Endodermal cell (in vitro differentiated cells): ENCODE results near the gene GABBR1. TPM values are rescaled to one million over a fixed set of nuclear protein-coding genes. Genes with fewer than 3 reads are reported as not detected.

Source experiments
- DNase-seq: peaks from one replicate; pipeline ENCODE4 v3.0.0-alpha.2; 2017
- H3K27ac ChIP-seq: 2 replicates; pipeline ENCODE4 v1.5.1; 2013; ENCODE audit warnings: mild to moderate bottlenecking, low read depth, low read length, moderate library complexity
- H3K27me3 ChIP-seq: 2 replicates; pipeline ENCODE4 v1.6.1; 2013; ENCODE audit warnings: mild to moderate bottlenecking, low read length, moderate library complexity; ENCODE audit not compliant: insufficient read depth, control insufficient read depth, poor library complexity, severe bottlenecking
- H3K36me3 ChIP-seq: 2 replicates; pipeline ENCODE4 v1.7.0; 2013; ENCODE audit warnings: mild to moderate bottlenecking, low read length, moderate library complexity; ENCODE audit not compliant: control insufficient read depth, insufficient read depth
- H3K4me1 ChIP-seq: one replicate; pipeline ENCODE4 v1.7.0; 2013; ENCODE audit warnings: low read length; ENCODE audit not compliant: control insufficient read depth, insufficient read depth
- H3K4me3 ChIP-seq: 2 replicates; pipeline ENCODE4 v1.5.1; 2013; ENCODE audit warnings: mild to moderate bottlenecking, low read length, moderate library complexity
- H3K9ac ChIP-seq: 2 replicates; pipeline ENCODE4 v1.6.1; 2013; ENCODE audit warnings: mild to moderate bottlenecking, low read length, moderate library complexity; ENCODE audit not compliant: poor library complexity, severe bottlenecking; ENCODE audit errors: extremely low read depth
- H3K9me3 ChIP-seq: 2 replicates; pipeline ENCODE4 v1.6.1; 2013; ENCODE audit warnings: mild to moderate bottlenecking, low read length, moderate library complexity; ENCODE audit not compliant: control insufficient read depth
- H3K27ac Mint-ChIP-seq: 2 replicates; pipeline ENCODE4 v1.8.0; 2020; ENCODE audit warnings: mixed read lengths
- H3K27me3 Mint-ChIP-seq: 2 replicates; pipeline ENCODE4 v1.8.0; 2021; ENCODE audit warnings: mild to moderate bottlenecking, mixed read lengths; ENCODE audit not compliant: insufficient read depth
- H3K36me3 Mint-ChIP-seq: 2 replicates; pipeline ENCODE4 v1.8.0; 2020; ENCODE audit warnings: low read depth, mixed read lengths
- H3K4me1 Mint-ChIP-seq: 2 replicates; pipeline ENCODE4 v1.8.0; 2020; ENCODE audit warnings: mixed read lengths
- H3K4me3 Mint-ChIP-seq: 2 replicates; pipeline ENCODE4 v1.8.0; 2020; ENCODE audit warnings: mild to moderate bottlenecking, moderate library complexity, mixed read lengths
- H3K9me3 Mint-ChIP-seq: 2 replicates; pipeline ENCODE4 v1.8.0; 2020; ENCODE audit warnings: mild to moderate bottlenecking, mixed read lengths
- CTCF ChIP-seq: fragments of 200-600 bp; sonication (generic); conservative IDR thresholded peaks from 2 replicates; pipeline ENCODE4 v1.5.0; 2021; ENCODE audit warnings: antibody characterized with exemption, mild to moderate bottlenecking
- WGBS, 2 experiments: methylation state at CpG; one replicate each; pipeline versions ENCODE4 v1.1.5 to v1.1.7; 2013; ENCODE audit warnings: missing lambda C conversion rate in 2 of 2, mixed read lengths in 1 of 2; ENCODE audit not compliant: insufficient coverage in 1 of 2, insufficient read length in 1 of 2; 5-methylcytosine and 5-hydroxymethylcytosine counted together
- total RNA-seq, 2 donors: library from RNA; stranded (reverse); fragmentation: NEBNext Ultra II Directional in 1 of 2; extraction: Animal tissue kit (Norgen Biotek cat#: 25700) in 1 of 2; gene quantifications; 2 replicates in 1 of 2; 3 replicates in 1 of 2; pipeline ENCODE4 v1.2.1, GENCODE V29; 2021

Gene GABBR1
- total RNA-seq, 2 donors from 2014 or later = 81.8 to 99.1 TPM

GRCh38 chr6:29611426-29611825 is 21.6 kb downstream of the GABBR1 start:
- no peak for DNase-seq
- Histone ChIP-seq H3K9me3 (no peaks in the 10 kb centered on the region), H3K4me1 (no peaks in the 10 kb centered on the region), H3K9ac (no peak overlapping the region), H3K27ac (no peak overlapping the region), H3K36me3 (peaks cover 77% of the 10 kb centered on the region), H3K4me3 (no peak overlapping the region), H3K27me3 (no peaks in the 10 kb centered on the region)
- H3K4me1 Mint-ChIP-seq = no peaks in the 10 kb centered on the region
- H3K27ac Mint-ChIP-seq = no peak overlapping the region
- no peak for TF ChIP-seq CTCF
- H3K4me3 Mint-ChIP-seq = no peak overlapping the region
- no peaks in the 10 kb centered on the region for H3K27me3 Mint-ChIP-seq
- H3K36me3 Mint-ChIP-seq = peaks cover 78% of the 10 kb centered on the region
- H3K9me3 Mint-ChIP-seq = no peaks in the 10 kb centered on the region
- 90 to 95% methylated on average over 3 to 4 of the region's 4 CpGs for WGBS, 2 experiments

GRCh38 chr6:29610540-29610939 is 22.4 kb downstream of the GABBR1 start:
- Histone ChIP-seq H3K9ac (no peak overlapping the region), H3K27me3 (no peaks in the 10 kb centered on the region), H3K27ac (no peak overlapping the region), H3K4me3 (no peak overlapping the region), H3K9me3 (no peaks in the 10 kb centered on the region), H3K4me1 (no peaks in the 10 kb centered on the region), H3K36me3 (peaks cover 81% of the 10 kb centered on the region)
- no peaks in the 10 kb centered on the region for H3K4me1 Mint-ChIP-seq
- peaks cover 85% of the 10 kb centered on the region for H3K36me3 Mint-ChIP-seq
- TF ChIP-seq CTCF = no peak
- no peaks in the 10 kb centered on the region for H3K9me3 Mint-ChIP-seq
- 92 to 94% methylated on average over 3 to 4 of the region's 4 CpGs for WGBS, 2 experiments
- H3K27me3 Mint-ChIP-seq = no peaks in the 10 kb centered on the region
- no peak overlapping the region for H3K4me3 Mint-ChIP-seq
- no peak overlapping the region for H3K27ac Mint-ChIP-seq
- DNase-seq = no peak

GRCh38 chr6:29608131-29608530 is 24.9 kb downstream of the GABBR1 start:
- no peak for TF ChIP-seq CTCF
- no peaks in the 10 kb centered on the region for H3K4me1 Mint-ChIP-seq
- no peak overlapping the region for H3K9ac ChIP-seq
- peaks cover 68% of the 10 kb centered on the region for H3K36me3 ChIP-seq
- no peak for DNase-seq
- peaks cover 85% of the 10 kb centered on the region for H3K36me3 Mint-ChIP-seq
- H3K27me3 ChIP-seq = no peaks in the 10 kb centered on the region
- H3K27ac Mint-ChIP-seq = no peak overlapping the region
- H3K27me3 Mint-ChIP-seq = no peaks in the 10 kb centered on the region
- H3K9me3 Mint-ChIP-seq = no peaks in the 10 kb centered on the region
- H3K27ac ChIP-seq = no peak overlapping the region
- H3K4me3 ChIP-seq = no peak overlapping the region
- H3K9me3 ChIP-seq = no peaks in the 10 kb centered on the region
- no peaks in the 10 kb centered on the region for H3K4me1 ChIP-seq
- no peak overlapping the region for H3K4me3 Mint-ChIP-seq
